Suprapubic skin (tissue), 4 donors: Measurements from ENCODE around the gene CD300LF. TPM values are rescaled to one million over a fixed set of nuclear protein-coding genes. Genes with fewer than 3 reads are reported as not detected.

Experiments
- DNase-seq, 2 donors: peaks; one replicate each; pipeline ENCODE4 v3.0.0-alpha.2; 2019; ENCODE audit warnings: low spot score in 2 of 2
- H3K27ac ChIP-seq: fragments of 200-600 bp; sonication (generic); one replicate; pipeline ENCODE4 v1.5.1; 2019
- H3K27me3 ChIP-seq: fragments of 200-600 bp; sonication (generic); one replicate; pipeline ENCODE4 v1.5.1; 2019
- H3K36me3 ChIP-seq: fragments of 200-600 bp; sonication (generic); one replicate; pipeline ENCODE4 v1.5.1; 2019
- H3K4me1 ChIP-seq: fragments of 200-600 bp; sonication (generic); one replicate; pipeline ENCODE4 v1.5.1; 2019
- H3K4me3 ChIP-seq: fragments of 200-600 bp; sonication (generic); one replicate; pipeline ENCODE4 v1.5.1; 2019; ENCODE audit warnings: mild to moderate bottlenecking
- H3K9me3 ChIP-seq: fragments of 200-600 bp; sonication (generic); one replicate; pipeline ENCODE4 v1.5.1; 2019
- EP300 ChIP-seq: sonication (generic); formaldehyde crosslinking; IDR thresholded peaks from one replicate; pipeline ENCODE4 v1.6.1; 2017; ENCODE audit warnings: antibody characterized with exemption
- POLR2A ChIP-seq, 2 donors: fragments of 450-650 bp; IDR thresholded peaks; one replicate each; pipeline ENCODE4 v1.6.1; 2017; ENCODE audit warnings: antibody characterized with exemption in 2 of 2, mild to moderate bottlenecking in 2 of 2, moderate library complexity in 2 of 2
- POLR2AphosphoS5 ChIP-seq, 3 donors: sonication (generic); formaldehyde crosslinking; IDR thresholded peaks; one replicate each; pipeline ENCODE4 v1.6.1; 2017; ENCODE audit warnings: antibody characterized with exemption in 3 of 3
- WGBS: methylation state at CpG from one replicate; pipeline ENCODE4 v1.1.5; 2018; 5-methylcytosine and 5-hydroxymethylcytosine counted together
- total RNA-seq, 4 donors: library from RNA; depleted of rRNA; stranded (reverse); fragments of >200 nt; gene quantifications; one replicate each; pipeline ENCODE4 v1.1.0, GENCODE V29; 2016
- TF ChIP-seq, protein P1 (sequence below), 2 donors: fragments of 200-600 bp in 1 of 2; fragments of 450-650 bp in 1 of 2; sonication (generic) in 1 of 2; IDR thresholded peaks; one replicate each; pipeline ENCODE4 v1.5.1; 2016 to 2019; ENCODE audit warnings: antibody characterized with exemption in 2 of 2, mild to moderate bottlenecking in 1 of 2, moderate library complexity in 1 of 2

CD300LF gene
- total RNA-seq, 4 donors from 2014 or later, result not detected

DNA sequence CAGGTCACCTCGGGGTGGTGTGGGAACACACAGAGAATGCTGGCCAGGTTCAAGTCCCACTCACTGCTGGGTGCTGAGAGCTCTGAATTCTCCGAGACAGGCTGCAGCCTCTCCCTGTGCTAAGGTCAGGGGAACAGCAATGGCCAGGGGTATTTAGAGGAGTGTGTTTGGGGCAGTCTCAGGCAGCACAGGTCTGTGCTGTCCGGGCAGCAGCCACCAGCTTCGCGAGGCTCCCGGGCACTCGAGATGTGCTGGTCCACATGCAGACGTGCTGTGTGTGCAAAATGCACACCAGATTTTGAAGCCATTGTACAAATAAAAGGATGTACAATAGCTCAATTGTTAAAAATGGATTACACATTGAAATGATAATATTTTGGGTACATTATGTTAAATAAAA, 42.8 kb upstream of the CD300LF start:
- no peak for TF ChIP-seq POLR2AphosphoS5 (IDR thresholded peaks at IDR 0.05)
- TF ChIP-seq EP300, result no peak
- no peak for TF ChIP-seq POLR2A (IDR thresholded peaks at IDR 0.05)
- TF ChIP-seq, protein P1, sequence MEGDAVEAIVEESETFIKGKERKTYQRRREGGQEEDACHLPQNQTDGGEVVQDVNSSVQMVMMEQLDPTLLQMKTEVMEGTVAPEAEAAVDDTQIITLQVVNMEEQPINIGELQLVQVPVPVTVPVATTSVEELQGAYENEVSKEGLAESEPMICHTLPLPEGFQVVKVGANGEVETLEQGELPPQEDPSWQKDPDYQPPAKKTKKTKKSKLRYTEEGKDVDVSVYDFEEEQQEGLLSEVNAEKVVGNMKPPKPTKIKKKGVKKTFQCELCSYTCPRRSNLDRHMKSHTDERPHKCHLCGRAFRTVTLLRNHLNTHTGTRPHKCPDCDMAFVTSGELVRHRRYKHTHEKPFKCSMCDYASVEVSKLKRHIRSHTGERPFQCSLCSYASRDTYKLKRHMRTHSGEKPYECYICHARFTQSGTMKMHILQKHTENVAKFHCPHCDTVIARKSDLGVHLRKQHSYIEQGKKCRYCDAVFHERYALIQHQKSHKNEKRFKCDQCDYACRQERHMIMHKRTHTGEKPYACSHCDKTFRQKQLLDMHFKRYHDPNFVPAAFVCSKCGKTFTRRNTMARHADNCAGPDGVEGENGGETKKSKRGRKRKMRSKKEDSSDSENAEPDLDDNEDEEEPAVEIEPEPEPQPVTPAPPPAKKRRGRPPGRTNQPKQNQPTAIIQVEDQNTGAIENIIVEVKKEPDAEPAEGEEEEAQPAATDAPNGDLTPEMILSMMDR (IDR thresholded peaks at IDR 0.05), result no peak
- H3K27ac ChIP-seq, result peak overlapping the region; percentile 20
- 86% methylated on average over 6 of the region's 8 CpGs for WGBS

DNA sequence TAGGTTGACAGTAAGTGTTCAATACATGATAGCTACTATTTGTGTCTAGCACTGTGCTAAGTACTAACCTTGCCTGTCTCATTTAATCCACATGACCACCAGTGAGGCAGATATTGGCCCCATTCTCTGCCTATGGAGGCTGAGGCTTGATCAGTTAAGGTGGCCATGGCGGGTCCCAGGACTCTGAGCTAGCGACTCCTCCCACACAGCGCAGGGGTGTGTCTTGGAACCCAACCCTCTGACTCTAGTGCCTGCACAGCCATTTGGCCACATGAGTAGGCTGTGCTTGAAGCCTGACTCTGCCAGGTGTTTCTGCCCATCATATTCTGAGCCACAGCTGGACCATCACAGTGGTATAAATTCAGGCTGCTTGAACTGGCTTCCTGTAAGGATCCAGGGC, 42.1 kb upstream of the CD300LF start:
- TF ChIP-seq EP300, result no peak
- TF ChIP-seq, protein P1 (IDR thresholded peaks at IDR 0.05), result no peak
- TF ChIP-seq POLR2A (IDR thresholded peaks at IDR 0.05), result no peak
- no peak for TF ChIP-seq POLR2AphosphoS5 (IDR thresholded peaks at IDR 0.05)
- Histone ChIP-seq H3K9me3 (no peaks in the 10 kb centered on the region), H3K4me1 (peaks cover 81% of the 10 kb centered on the region), H3K27me3 (no peaks in the 10 kb centered on the region), H3K4me3 (no peak overlapping the region), H3K36me3 (no peaks in the 10 kb centered on the region), H3K27ac (peak overlapping the region; percentile 32)
- DNase-seq, result no peak
- 73% methylated on average over 2 of the region's 3 CpGs for WGBS

More for the DNA sequence above, 42.8 kb upstream of the CD300LF start:
- no peaks in the 10 kb centered on the region for H3K9me3 ChIP-seq
- H3K27me3 ChIP-seq, result no peaks in the 10 kb centered on the region
- H3K36me3 ChIP-seq, result no peaks in the 10 kb centered on the region
- peaks cover 81% of the 10 kb centered on the region for H3K4me1 ChIP-seq
- no peak for DNase-seq
- no peak overlapping the region for H3K4me3 ChIP-seq

DNA sequence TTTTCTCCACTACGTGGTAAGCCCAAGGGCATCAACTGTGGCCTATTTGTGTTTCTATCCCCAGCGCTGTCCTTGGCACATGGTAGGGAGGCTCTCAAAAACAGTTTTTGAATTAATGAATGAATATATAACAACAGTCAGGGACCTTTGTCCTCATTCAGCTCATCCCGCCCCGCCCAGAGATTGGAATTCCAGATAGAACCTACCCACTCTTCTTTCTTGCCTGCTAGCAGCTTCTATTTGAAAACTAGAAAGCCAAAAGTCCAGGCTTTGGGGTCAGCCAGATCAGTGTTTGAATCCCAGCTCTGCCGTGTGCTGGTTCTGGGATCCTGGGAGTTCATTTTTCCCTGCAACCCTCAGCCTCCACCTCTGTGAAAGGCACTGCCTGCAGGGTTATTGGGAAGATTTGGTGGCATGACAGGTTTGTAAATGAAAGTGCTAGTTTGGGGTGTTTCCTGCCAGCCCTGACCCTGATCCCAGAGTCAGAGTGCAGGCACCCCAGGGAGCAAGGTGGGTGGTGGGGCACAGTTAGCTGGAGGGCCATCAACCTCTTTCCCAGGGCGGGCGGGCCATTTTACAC, 40.2 kb upstream of the CD300LF start:
- H3K27ac ChIP-seq, result peak overlapping the region; percentile 25
- 74% methylated on average over 4 of the region's 7 CpGs for WGBS

DNA sequence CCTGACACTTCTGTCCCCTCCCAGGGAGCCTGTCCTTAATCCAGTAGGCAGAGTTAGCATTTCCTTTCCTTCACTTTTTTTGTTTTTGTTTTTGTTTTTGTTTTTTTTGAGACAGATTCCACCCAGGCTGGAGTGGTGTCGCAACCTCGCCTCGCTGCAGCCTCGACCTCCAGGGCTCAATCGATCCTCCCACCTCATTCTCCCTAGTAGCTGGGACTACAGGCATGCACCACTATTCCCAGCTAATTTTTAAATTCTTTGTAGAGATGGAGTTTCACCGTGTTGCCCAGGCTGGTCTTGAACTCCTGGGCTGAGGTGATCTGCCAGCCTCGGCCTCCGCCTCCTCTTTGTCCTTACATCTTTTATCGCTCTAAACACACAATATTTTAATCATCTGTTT, 39.7 kb upstream of the CD300LF start:
- peaks cover 67% of the 10 kb centered on the region for H3K4me1 ChIP-seq
- no peak for DNase-seq
- no peak overlapping the region for H3K27ac ChIP-seq
- H3K4me3 ChIP-seq, result no peak overlapping the region
- no peaks in the 10 kb centered on the region for H3K27me3 ChIP-seq
- no peaks in the 10 kb centered on the region for H3K9me3 ChIP-seq
- no peaks in the 10 kb centered on the region for H3K36me3 ChIP-seq
- TF ChIP-seq EP300 (no peak), POLR2AphosphoS5 (IDR thresholded peaks at IDR 0.05) (no peak), POLR2A (IDR thresholded peaks at IDR 0.05) (no peak)
- TF ChIP-seq, protein P1 (IDR thresholded peaks at IDR 0.05), result no peak
- 87% methylated on average over 9 of the region's 9 CpGs for WGBS

More for the DNA sequence above, 40.2 kb upstream of the CD300LF start:
- Histone ChIP-seq H3K36me3 (no peaks in the 10 kb centered on the region), H3K9me3 (no peaks in the 10 kb centered on the region), H3K4me1 (peaks cover 67% of the 10 kb centered on the region), H3K4me3 (no peak overlapping the region), H3K27me3 (no peaks in the 10 kb centered on the region)
- DNase-seq, result no peak
- no peak for TF ChIP-seq POLR2A (IDR thresholded peaks at IDR 0.05)

DNA sequence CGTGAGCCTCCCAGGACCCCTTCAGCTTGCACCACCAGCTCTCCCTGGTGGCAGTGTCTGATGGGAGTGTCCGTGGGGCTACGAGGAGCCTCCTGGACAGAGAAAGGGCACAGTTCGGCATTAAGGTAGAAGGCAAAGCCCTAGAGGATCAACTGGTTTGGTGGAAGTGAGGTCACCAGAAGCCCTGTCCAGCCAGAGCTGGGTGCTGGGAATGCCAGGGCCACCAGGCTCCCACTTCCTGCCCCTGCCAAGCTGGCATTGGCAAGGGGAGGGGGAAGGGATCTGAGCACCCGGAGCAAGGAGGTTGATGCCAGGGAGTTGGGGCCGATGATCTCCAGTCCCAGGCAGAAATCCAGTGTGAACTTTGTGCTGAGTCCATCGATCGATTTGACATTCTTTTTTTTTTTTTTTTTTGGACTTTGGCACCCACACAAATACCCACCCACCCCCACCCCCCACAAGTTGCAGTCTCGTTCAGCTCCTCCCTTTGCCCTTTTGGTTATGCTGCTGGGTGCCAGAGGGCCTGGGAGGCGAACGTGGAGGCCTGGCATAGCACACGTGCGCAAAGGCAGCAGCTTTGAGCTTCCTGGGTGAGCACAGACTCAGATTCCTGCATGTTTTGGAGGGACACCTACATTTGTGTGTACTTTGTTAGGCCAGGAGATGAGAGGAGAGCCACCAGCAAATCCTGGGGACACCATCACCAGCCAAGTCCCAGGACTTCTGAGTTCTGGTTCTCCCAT, 37.8 kb upstream of the CD300LF start:
- Histone ChIP-seq H3K36me3 (no peaks in the 10 kb centered on the region), H3K27me3 (no peaks in the 10 kb centered on the region), H3K9me3 (no peaks in the 10 kb centered on the region), H3K4me3 (peak overlapping the region; percentile 84), H3K27ac (peak overlapping the region; percentile 77), H3K4me1 (peaks cover 68% of the 10 kb centered on the region)
- TF ChIP-seq POLR2A (IDR thresholded peaks at IDR 0.05) (no peak), POLR2AphosphoS5 (IDR thresholded peaks at IDR 0.05) (no peak), EP300 (no peak)
- TF ChIP-seq, protein P1 (IDR thresholded peaks at IDR 0.05), result no peak
- 33% methylated on average over 9 of the region's 13 CpGs for WGBS
- DNase-seq, result no peak
